Measurements from ENCODE around the gene TMEM44.

DNA sequence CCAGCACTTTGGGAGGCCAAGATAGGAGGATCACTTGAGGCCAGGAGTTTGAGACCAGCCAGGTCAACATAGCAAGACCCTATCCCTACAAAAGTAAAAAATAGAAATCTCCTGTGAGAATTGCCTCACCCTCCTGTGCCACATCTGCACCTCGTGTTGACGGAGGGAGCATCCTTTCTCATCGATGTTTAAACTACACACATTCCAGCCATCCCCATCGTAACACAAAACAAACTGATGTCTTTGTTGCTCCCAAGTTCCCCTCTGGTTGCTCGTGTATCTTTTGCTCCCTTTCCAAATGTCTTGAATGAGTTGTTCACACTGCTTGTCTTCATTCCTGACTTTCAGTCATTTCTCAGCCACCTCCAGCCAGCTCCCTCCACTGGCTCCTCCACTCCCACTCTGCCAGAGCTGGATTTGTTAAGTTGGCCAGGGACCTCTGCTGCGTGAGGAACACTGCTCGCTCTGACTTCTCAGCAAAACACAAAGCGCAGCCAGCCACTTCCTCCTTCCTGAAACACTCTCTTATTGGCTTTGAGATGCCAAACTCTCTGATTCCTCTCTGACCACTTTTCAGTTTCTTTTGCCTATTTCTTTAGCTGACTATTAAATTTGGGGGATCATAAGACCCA is 92.8 kb downstream of the TMEM44 start:
- TF ChIP-seq, protein P1, sequence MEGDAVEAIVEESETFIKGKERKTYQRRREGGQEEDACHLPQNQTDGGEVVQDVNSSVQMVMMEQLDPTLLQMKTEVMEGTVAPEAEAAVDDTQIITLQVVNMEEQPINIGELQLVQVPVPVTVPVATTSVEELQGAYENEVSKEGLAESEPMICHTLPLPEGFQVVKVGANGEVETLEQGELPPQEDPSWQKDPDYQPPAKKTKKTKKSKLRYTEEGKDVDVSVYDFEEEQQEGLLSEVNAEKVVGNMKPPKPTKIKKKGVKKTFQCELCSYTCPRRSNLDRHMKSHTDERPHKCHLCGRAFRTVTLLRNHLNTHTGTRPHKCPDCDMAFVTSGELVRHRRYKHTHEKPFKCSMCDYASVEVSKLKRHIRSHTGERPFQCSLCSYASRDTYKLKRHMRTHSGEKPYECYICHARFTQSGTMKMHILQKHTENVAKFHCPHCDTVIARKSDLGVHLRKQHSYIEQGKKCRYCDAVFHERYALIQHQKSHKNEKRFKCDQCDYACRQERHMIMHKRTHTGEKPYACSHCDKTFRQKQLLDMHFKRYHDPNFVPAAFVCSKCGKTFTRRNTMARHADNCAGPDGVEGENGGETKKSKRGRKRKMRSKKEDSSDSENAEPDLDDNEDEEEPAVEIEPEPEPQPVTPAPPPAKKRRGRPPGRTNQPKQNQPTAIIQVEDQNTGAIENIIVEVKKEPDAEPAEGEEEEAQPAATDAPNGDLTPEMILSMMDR (IDR thresholded peaks at IDR 0.05): no peak
- TF ChIP-seq ZFX (IDR thresholded peaks at IDR 0.05; ENCODE audit: borderline replicate concordance): no peak

Data from 22Rv1 (cell line).